ENCODE results near the gene RHBDF2. TPM values are rescaled to one million over a fixed set of nuclear protein-coding genes. Genes with fewer than 3 reads are reported as not detected.
"Not testable (repeated sequence)": the region's sequence is repeated elsewhere in the genome, so short reads cannot be mapped to it uniquely, and the experiment has no call there.

RHBDF2 gene
- total RNA-seq, 3 donors from 2014 or later (not counting 1 experiment from before 2014, with no cell fraction given) = 194 to 233 (median 202) TPM

- no peaks in the 10 kb centered on the region for H3K36me3 ChIP-seq (ENCODE audit: control insufficient read depth, insufficient read depth, low read length)
- ATAC-seq (peak; percentile 74 to 84 (median 79)), DNase-seq (peak; percentile 80 to 92)
- no peaks in the 10 kb centered on the region for H3K9me3 Mint-ChIP-seq
- peak; percentile 100 for TF ChIP-seq CTCF (IDR thresholded peaks at IDR 0.05)
- H3K27ac ChIP-seq (ENCODE audit: low read length) = no peak overlapping the region
- H3K27me3 ChIP-seq (ENCODE audit: control insufficient read depth, insufficient read depth, low read length) = no peaks in the 10 kb centered on the region
- peak overlapping the region; percentile 35 for H3K4me3 Mint-ChIP-seq
- no peak overlapping the region for H3K4me3 ChIP-seq (ENCODE audit: low read length)
- no peaks in the 10 kb centered on the region for H3K27me3 Mint-ChIP-seq (ENCODE audit: low read depth in 2 of 2)
- 12% methylated on average over 32 of the region's 35 CpGs for WGBS (ENCODE audit: insufficient coverage)
- H3K9me3 ChIP-seq (ENCODE audit: control insufficient read depth, insufficient read depth, low read length) = no peaks in the 10 kb centered on the region
- H3K4me1 ChIP-seq (ENCODE audit: control insufficient read depth, insufficient read depth, low read length) = peaks cover 32% of the 10 kb centered on the region
- no peaks in the 10 kb centered on the region for H3K36me3 Mint-ChIP-seq
- peaks cover 25 to 44% of the 10 kb centered on the region in 2 donors for H3K4me1 Mint-ChIP-seq
- H3K27ac Mint-ChIP-seq = peak overlapping the region in 1 of 2 donors; percentile 70
- intact Hi-C loops (cut with micrococcal nuclease) = loop anchor here (1.0 kb wide), 4 partner anchors 24 to 192 kb away; no protein-coding TSS in a partner anchor
Measured at GRCh38 chr17:76523084-76524037, 22.1 kb upstream of the RHBDF2 start.

- intact Hi-C loops (cut with micrococcal nuclease); H3K4me3 Mint-ChIP-seq; DNase-seq; H3K9me3 Mint-ChIP-seq; H3K9me3 ChIP-seq (ENCODE audit: control insufficient read depth, insufficient read depth, low read length); H3K36me3 Mint-ChIP-seq; H3K27ac ChIP-seq (ENCODE audit: low read length); H3K4me3 ChIP-seq (ENCODE audit: low read length); H3K36me3 ChIP-seq (ENCODE audit: control insufficient read depth, insufficient read depth, low read length); H3K27me3 Mint-ChIP-seq (ENCODE audit: low read depth in 2 of 2); ATAC-seq; H3K27ac Mint-ChIP-seq; H3K27me3 ChIP-seq (ENCODE audit: control insufficient read depth, insufficient read depth, low read length): not testable (repeated sequence)
- WGBS (ENCODE audit: insufficient coverage) = 81% methylated on average over 10 of the region's 10 CpGs
- peaks cover 14 to 36% of the 10 kb centered on the region in 2 donors for H3K4me1 Mint-ChIP-seq
- peaks cover 32% of the 10 kb centered on the region for H3K4me1 ChIP-seq (ENCODE audit: control insufficient read depth, insufficient read depth, low read length)
Measured at GRCh38 chr17:76521683-76522082, 20.5 kb upstream of the RHBDF2 start.

GRCh38 chr17:76521262-76521661 is 20.0 kb upstream of the RHBDF2 start:
- Mint-ChIP-seq H3K9me3 (no peaks in the 10 kb centered on the region), H3K27ac (no peak overlapping the region), H3K27me3 (ENCODE audit: low read depth in 2 of 2) (no peaks in the 10 kb centered on the region), H3K4me1 (peaks cover 14 to 41% of the 10 kb centered on the region in 2 donors), H3K36me3 (no peaks in the 10 kb centered on the region), H3K4me3 (no peak overlapping the region)
- no peak for ATAC-seq
- TF ChIP-seq CTCF (IDR thresholded peaks at IDR 0.05) = no peak
- no peaks in the 10 kb centered on the region for H3K9me3 ChIP-seq (ENCODE audit: control insufficient read depth, insufficient read depth, low read length)
- H3K4me3 ChIP-seq (ENCODE audit: low read length) = no peak overlapping the region
- 96% methylated on average over 7 of the region's 7 CpGs for WGBS (ENCODE audit: insufficient coverage)
- intact Hi-C loops (cut with micrococcal nuclease) = no loop called here
- H3K4me1 ChIP-seq (ENCODE audit: control insufficient read depth, insufficient read depth, low read length) = peaks cover 36% of the 10 kb centered on the region
- no peaks in the 10 kb centered on the region for H3K27me3 ChIP-seq (ENCODE audit: control insufficient read depth, insufficient read depth, low read length)
- no peaks in the 10 kb centered on the region for H3K36me3 ChIP-seq (ENCODE audit: control insufficient read depth, insufficient read depth, low read length)
- H3K27ac ChIP-seq (ENCODE audit: low read length) = no peak overlapping the region
- no peak for DNase-seq
